HepG2 (cell line): ENCODE measurements around the gene PRSS38. TPM values are rescaled to one million over a fixed set of nuclear protein-coding genes. Genes with fewer than 3 reads are reported as not detected.
A peak's percentile ranks its signal among the peaks of the same experiment; 100 is the strongest.

Source experiments
- GABPA ChIP-seq, 2 experiments: IDR thresholded peaks; 2 replicates each; pipeline ENCODE4 v1.6.1; 2011 to 2016; ENCODE audit warnings: low read depth in 2 of 2, low read length in 1 of 2, missing biosample characterization in 1 of 2, missing genetic modification characterization in 1 of 2
- GPN1 ChIP-seq: sonication (generic); formaldehyde crosslinking; IDR thresholded peaks from 2 replicates; pipeline ENCODE4 v1.5.1; 2020; ENCODE audit warnings: missing genetic modification reagents, borderline replicate concordance
- MTF2 ChIP-seq: sonication (generic); formaldehyde crosslinking; IDR thresholded peaks from 2 replicates; pipeline ENCODE4 v1.5.0; 2020; ENCODE audit warnings: missing genetic modification reagents, borderline replicate concordance
- PLRG1 ChIP-seq: fragments of 450-650 bp; conservative IDR thresholded peaks from 2 replicates; pipeline ENCODE4 v1.6.1; 2016
- PREB ChIP-seq: sonication (generic); formaldehyde crosslinking; IDR thresholded peaks from 2 replicates; pipeline ENCODE4 v1.4.0; 2020; ENCODE audit warnings: missing genetic modification reagents
- RCOR2 ChIP-seq: IDR thresholded peaks from 2 replicates; pipeline ENCODE4 v1.6.1; 2016; ENCODE audit warnings: missing biosample characterization, missing genetic modification reagents
- SAFB2 ChIP-seq: sonication (generic); formaldehyde crosslinking; IDR thresholded peaks from 2 replicates; pipeline ENCODE4 v1.5.1; 2020; ENCODE audit warnings: missing genetic modification reagents, low read depth, mild to moderate bottlenecking, borderline replicate concordance
- SP1 ChIP-seq, 2 experiments: fragments of 450-650 bp in 1 of 2; sonication (generic) in 1 of 2; formaldehyde crosslinking in 1 of 2; IDR thresholded peaks; 2 replicates each; pipeline versions ENCODE4 v1.4.0 to v1.6.1; 2016 to 2020; ENCODE audit warnings: missing genetic modification reagents in 1 of 2
- THRA ChIP-seq: sonication (generic); formaldehyde crosslinking; IDR thresholded peaks from 2 replicates; pipeline ENCODE4 v1.4.0; 2020; ENCODE audit warnings: missing genetic modification reagents, borderline replicate concordance
- TIGD3 ChIP-seq: sonication (generic); formaldehyde crosslinking; IDR thresholded peaks from 2 replicates; pipeline ENCODE4 v1.5.1; 2020; ENCODE audit warnings: mild to moderate bottlenecking, missing genetic modification reagents, borderline replicate concordance
- ZNF101 ChIP-seq: sonication (generic); formaldehyde crosslinking; IDR thresholded peaks from 2 replicates; pipeline ENCODE4 v1.4.0; 2020; ENCODE audit warnings: mild to moderate bottlenecking, low read depth, missing genetic modification reagents, borderline replicate concordance
- ZNF136 ChIP-seq: sonication (generic); formaldehyde crosslinking; IDR thresholded peaks from 2 replicates; pipeline ENCODE4 v1.8.1; 2022; ENCODE audit warnings: low read depth, mild to moderate bottlenecking, moderate library complexity, missing genetic modification reagents
- ZNF549 ChIP-seq: sonication (generic); formaldehyde crosslinking; IDR thresholded peaks from 2 replicates; pipeline ENCODE4 v1.5.0; 2020; ENCODE audit warnings: missing genetic modification reagents
- ZNF564 ChIP-seq: sonication (generic); formaldehyde crosslinking; IDR thresholded peaks from 2 replicates; pipeline ENCODE4 v1.8.1; 2023; ENCODE audit warnings: mild to moderate bottlenecking, missing genetic modification reagents
- ZNF776 ChIP-seq: sonication (generic); formaldehyde crosslinking; IDR thresholded peaks from 2 replicates; pipeline ENCODE4 v1.4.0; 2020; ENCODE audit warnings: mild to moderate bottlenecking, missing genetic modification reagents
- polyA plus RNA-seq, 8 experiments: library from polyadenylated mRNA; depleted of rRNA in 3 of 8; stranded (reverse) in 7 of 8; unstranded in 1 of 8; fragments of >200 nt; fragmentation: Illumina TruSeq in 4 of 8; extraction: Trizol in 4 of 8; gene quantifications; 2 replicates each; pipeline versions ENCODE4 v1.2.1 to v1.2.3, GENCODE V29; 2011 to 2016; ENCODE audit warnings: low read depth in 4 of 8, missing spikeins in 1 of 8, mixed read lengths in 1 of 8; ENCODE audit not compliant: insufficient read depth in 1 of 8
- total RNA-seq, 5 experiments: library from RNA; depleted of rRNA; stranded (reverse); fragments of >200 nt; fragmentation: Illumina TruSeq; extraction: Trizol; gene quantifications; 2 replicates each; pipeline ENCODE4 v1.2.3, GENCODE V29; 2016; ENCODE audit warnings: low read depth in 1 of 5
- TF ChIP-seq, protein P1 (sequence below): sonication (generic); formaldehyde crosslinking; IDR thresholded peaks from 2 replicates; pipeline ENCODE4 v1.8.0; 2022; ENCODE audit warnings: missing genetic modification reagents, mild to moderate bottlenecking, borderline replicate concordance
- TF ChIP-seq, protein P2 (sequence below): sonication (generic); formaldehyde crosslinking; IDR thresholded peaks from 2 replicates; pipeline ENCODE4 v1.4.0; 2020; ENCODE audit warnings: mild to moderate bottlenecking, missing genetic modification reagents
- TF ChIP-seq, protein P3 (sequence below): sonication (generic); formaldehyde crosslinking; IDR thresholded peaks from 2 replicates; pipeline ENCODE4 v1.8.0; 2022; ENCODE audit warnings: missing genetic modification reagents, mild to moderate bottlenecking, moderate library complexity, borderline replicate concordance
- TF ChIP-seq, protein P4 (sequence below): sonication (generic); formaldehyde crosslinking; IDR thresholded peaks from 2 replicates; pipeline ENCODE4 v1.4.0; 2020; ENCODE audit warnings: missing genetic modification reagents, low read depth, mild to moderate bottlenecking, borderline replicate concordance

Gene PRSS38
- total and polyA plus RNA-seq, 2 of the 13 experiments (the other 11 are each of a cell fraction or from before 2014, with no cell fraction given) = not detected

DNA sequence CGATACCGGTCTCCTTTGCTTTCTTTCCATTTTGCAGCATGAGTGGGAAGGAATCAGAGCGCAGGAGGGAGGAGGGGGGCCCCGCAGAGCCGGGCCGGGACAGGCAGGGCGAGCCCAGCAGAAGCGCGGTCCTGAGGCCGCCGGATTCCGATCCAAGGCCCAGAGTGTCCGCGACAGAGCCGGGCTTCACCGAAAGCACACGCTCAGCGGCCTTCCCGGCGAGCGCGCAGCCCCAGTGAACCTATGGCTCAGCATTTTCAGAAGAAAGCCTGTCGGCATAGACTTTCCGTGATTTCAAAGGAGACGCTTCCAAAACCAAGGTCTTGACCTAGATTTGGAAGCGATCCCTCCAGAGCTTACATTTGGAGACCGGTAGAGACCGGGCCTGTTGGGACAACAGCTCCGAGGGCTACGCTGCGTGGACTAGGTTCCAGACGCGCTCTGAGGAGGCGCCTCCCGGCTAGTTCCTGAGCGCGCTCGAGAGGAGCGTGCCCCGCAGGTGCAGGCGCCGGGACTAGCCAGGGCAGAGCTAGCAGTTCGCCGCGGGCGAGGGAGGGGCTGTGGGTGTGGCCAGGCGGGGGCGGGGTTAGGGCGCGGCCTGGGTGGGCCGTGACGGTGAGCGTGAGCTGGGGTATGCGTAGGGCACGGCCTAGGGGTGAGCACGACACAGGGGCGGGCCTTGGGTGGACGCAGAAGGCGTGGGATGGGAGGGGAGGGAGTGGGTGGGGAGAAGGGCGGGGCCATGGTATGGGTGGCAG is 27.8 kb upstream of the PRSS38 start (continued):
- TF ChIP-seq THRA = no peak
- no peak for TF ChIP-seq SP1 (IDR thresholded peaks at IDR 0.05)
- peak; percentile 16 for TF ChIP-seq SP1 (CRISPR knock-in tag; IDR thresholded peaks at IDR 0.05)
- TF ChIP-seq, protein P1, sequence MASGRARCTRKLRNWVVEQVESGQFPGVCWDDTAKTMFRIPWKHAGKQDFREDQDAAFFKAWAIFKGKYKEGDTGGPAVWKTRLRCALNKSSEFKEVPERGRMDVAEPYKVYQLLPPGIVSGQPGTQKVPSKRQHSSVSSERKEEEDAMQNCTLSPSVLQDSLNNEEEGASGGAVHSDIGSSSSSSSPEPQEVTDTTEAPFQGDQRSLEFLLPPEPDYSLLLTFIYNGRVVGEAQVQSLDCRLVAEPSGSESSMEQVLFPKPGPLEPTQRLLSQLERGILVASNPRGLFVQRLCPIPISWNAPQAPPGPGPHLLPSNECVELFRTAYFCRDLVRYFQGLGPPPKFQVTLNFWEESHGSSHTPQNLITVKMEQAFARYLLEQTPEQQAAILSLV (CRISPR knock-in tag) = no peak
- TF ChIP-seq TIGD3 = no peak
- no peak for TF ChIP-seq SAFB2
- TF ChIP-seq, protein P2, sequence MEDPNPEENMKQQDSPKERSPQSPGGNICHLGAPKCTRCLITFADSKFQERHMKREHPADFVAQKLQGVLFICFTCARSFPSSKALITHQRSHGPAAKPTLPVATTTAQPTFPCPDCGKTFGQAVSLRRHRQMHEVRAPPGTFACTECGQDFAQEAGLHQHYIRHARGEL = no peak
- no peak for TF ChIP-seq ZNF776 (CRISPR knock-in tag)
- TF ChIP-seq GABPA (IDR thresholded peaks at IDR 0.05; ENCODE audit: low read depth, low read length) = no peak
- no peak for TF ChIP-seq GABPA (CRISPR knock-in tag; IDR thresholded peaks at IDR 0.05; ENCODE audit: low read depth)
- TF ChIP-seq PREB (CRISPR knock-in tag) = no peak
- no peak for TF ChIP-seq GPN1
- TF ChIP-seq PLRG1 = no peak
- TF ChIP-seq, protein P3, sequence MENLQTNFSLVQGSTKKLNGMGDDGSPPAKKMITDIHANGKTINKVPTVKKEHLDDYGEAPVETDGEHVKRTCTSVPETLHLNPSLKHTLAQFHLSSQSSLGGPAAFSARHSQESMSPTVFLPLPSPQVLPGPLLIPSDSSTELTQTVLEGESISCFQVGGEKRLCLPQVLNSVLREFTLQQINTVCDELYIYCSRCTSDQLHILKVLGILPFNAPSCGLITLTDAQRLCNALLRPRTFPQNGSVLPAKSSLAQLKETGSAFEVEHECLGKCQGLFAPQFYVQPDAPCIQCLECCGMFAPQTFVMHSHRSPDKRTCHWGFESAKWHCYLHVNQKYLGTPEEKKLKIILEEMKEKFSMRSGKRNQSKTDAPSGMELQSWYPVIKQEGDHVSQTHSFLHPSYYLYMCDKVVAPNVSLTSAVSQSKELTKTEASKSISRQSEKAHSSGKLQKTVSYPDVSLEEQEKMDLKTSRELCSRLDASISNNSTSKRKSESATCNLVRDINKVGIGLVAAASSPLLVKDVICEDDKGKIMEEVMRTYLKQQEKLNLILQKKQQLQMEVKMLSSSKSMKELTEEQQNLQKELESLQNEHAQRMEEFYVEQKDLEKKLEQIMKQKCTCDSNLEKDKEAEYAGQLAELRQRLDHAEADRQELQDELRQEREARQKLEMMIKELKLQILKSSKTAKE (CRISPR knock-in tag) = no peak
- TF ChIP-seq, protein P4, sequence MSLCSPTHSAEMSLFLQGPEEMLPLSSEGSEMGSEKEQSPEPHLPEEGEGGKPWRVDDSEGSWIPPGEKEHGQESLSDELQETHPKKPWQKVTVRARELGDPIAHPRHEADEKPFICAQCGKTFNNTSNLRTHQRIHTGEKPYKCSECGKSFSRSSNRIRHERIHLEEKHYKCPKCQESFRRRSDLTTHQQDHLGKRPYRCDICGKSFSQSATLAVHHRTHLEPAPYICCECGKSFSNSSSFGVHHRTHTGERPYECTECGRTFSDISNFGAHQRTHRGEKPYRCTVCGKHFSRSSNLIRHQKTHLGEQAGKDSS (CRISPR knock-in tag) = no peak
- TF ChIP-seq ZNF101 = no peak
- TF ChIP-seq MTF2 = no peak
- TF ChIP-seq ZNF564 (CRISPR knock-in tag) = peak; percentile 70; the same call in 1 of the 2 replicates
- no peak for TF ChIP-seq ZNF136 (CRISPR knock-in tag)
- TF ChIP-seq RCOR2 (CRISPR knock-in tag) = no peak
- TF ChIP-seq ZNF549 (CRISPR knock-in tag) = no peak
